Activated effector memory CD4-positive, alpha-beta T cell treated with Interleukin-2 at 50 U/mL for 16 hours (primary cell): ENCODE measurements around the gene CCDC82.
"Not testable (repeated sequence)": the region's sequence is repeated elsewhere in the genome, so short reads cannot be mapped to it uniquely, and the experiment has no call there.

ENCODE experiments used
- DNase-seq: peaks from one replicate; pipeline ENCODE4 v3.0.0-alpha.2; 2020

CCDC82 gene

DNA sequence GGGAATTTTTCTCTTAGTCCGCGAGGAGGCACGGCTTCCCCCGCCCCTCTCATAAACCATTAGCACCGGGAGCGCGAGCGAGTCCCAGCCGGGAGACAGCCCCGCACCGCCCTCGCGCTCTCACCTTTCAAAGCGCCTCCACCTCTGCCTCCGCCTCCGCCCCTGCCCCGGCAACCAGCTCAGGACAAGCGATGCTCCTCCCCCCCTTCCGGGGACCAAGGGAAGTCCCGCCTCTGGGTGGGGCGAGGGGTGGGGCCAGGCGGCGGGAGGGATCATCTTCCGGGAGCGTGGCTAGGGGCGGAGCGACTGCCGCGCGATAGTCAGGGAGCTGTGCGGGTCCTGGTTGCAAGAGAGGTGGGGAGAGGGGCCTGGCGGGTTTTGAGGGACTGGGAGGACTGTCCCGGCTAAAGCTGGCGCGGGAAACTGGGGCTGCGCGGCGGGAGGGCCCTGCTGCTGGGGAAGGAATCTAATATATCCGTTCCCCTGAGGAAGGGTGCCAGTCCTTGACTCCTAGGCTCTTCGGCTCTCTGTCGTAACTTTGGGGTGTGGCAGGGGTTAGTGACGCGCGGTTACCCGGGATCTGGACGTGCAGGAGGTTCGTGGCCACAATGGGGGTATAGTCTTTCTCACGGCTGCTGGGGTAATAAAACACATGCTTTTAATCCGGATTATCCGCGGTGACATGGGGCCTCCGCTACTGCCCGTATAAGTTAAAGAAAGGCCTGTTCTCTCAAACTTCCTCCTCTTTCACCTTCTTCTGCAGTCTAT, at the start of gene CCDC82, which contains the start of gene JRKL:
CCDC82 (minus strand) TSS at position 193 of the 768 bp plus-strand sequence. CDS start 5,165 bp downstream, outside the sequence.
JRKL (plus strand) TSS at position 294 of the 768 bp plus-strand sequence. CDS start 637 bp downstream, outside the sequence.
- peak; percentile 99 for DNase-seq

DNA sequence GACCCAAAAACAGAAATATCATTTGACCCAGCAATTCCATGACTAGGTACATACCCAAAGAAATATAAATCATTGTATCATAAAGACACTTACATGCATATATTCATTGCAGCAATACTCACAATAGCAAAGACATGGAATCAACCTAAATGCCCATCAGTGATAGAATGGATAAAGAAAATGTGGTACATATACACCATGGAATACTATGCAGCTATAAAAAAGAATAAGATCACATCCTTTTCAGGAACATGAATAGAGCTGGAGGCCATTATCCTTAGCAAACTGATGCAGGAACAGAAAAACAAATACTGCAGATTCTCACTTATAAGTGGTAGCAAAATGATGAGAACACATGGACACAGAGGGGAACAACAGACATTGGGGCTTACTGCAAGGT, 42.9 kb upstream of the CCDC82 start:
- DNase-seq, result not testable (repeated sequence)

GRCh38 chr11:96430668-96431067, 41.0 kb upstream of the CCDC82 start:
- no peak for DNase-seq

GRCh38 chr11:96424693-96425092, 35.0 kb upstream of the CCDC82 start:
- DNase-seq, result no peak

GRCh38 chr11:96413408-96413807, 23.7 kb upstream of the CCDC82 start:
- DNase-seq, result no peak

DNA sequence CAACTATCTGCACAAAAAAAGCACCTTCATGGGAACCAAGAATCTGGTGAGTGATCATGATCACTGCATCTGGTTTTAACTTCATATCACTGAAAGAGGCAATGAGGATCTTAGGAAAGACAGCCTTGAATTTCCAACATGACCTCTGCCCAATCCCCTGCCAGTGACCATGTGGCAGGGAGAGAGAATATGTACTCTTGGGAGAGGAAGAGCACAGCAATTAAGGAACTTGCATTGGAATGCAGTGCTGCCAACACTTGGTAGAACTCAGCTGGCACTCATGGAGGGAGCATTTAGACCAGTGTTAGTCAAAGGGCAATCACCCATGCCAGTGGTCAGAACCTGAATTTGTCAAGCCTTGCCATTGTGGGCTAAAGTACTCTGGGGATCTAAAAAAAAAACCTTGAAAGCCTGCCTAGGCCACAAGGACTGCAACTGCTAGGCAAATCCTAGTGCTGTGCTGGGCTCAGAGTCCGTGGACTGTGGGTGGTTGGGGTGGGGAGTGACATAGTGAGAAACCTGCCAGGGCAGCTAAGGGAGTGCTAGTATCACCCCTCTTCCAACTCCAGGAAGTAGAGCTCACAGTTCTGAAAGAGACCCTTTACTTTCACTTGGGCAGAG, 23.2 kb upstream of the CCDC82 start:
- no peak for DNase-seq

- not testable (repeated sequence) for DNase-seq
Measured at GRCh38 chr11:96411412-96411811, 21.7 kb upstream of the CCDC82 start.

DNA sequence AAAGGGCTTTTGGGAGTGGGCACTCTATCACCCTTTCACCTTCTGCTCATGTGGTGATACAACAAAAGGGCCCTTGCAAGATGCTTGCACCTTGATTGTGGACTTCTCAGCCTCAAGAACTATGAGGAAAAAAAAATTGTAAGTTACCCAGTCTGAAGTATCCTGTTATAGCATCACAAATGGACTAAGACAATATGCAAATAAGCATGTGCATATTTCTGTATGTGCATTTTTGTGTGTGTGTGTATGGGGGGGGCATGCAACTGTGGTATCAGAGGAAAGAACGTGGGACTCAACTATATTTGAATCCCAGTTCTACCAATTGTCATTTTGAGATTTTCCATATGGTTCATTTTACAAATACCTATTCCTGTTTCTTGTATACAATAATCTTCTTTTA, 11.0 kb upstream of the CCDC82 start:
- no peak for DNase-seq

GRCh38 chr11:96397863-96398262, 8.2 kb upstream of the CCDC82 start:
- no peak for DNase-seq

- DNase-seq, result no peak
Measured at GRCh38 chr11:96396637-96397036, 6.9 kb upstream of the CCDC82 start.

GRCh38 chr11:96394773-96395172, 5.1 kb upstream of the CCDC82 start:
- DNase-seq, result no peak

GRCh38 chr11:96393753-96394348, 4.1 kb upstream of the CCDC82 start:
- DNase-seq, result no peak

- DNase-seq, result no peak
Measured at GRCh38 chr11:96391698-96392307, 2.1 kb upstream of the CCDC82 start.

GRCh38 chr11:96390488-96390792, 728 bp upstream of the CCDC82 start:
- no peak for DNase-seq

GRCh38 chr11:96388891-96389719, 607 bp downstream of the CCDC82 start:
- DNase-seq, result no peak

DNA sequence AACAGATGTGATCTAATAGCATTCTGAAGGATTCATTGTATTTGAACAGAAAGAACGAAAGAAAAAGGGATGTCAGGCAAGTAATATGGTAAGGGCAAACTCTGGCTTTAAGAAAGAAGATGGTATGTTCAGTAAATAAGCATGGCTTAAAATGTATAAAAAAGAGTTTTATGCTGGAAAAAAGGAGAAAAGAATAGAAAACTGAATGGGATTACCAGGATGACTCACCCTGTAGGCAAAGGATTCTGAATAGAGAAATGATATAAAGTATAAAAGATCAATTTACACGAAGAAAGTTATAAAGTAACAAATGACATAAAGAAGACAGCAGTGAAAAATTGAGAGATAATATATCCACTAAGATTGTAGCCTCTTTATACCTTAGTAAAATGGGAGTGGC, 4.5 kb downstream of the CCDC82 start:
- no peak for DNase-seq

DNA sequence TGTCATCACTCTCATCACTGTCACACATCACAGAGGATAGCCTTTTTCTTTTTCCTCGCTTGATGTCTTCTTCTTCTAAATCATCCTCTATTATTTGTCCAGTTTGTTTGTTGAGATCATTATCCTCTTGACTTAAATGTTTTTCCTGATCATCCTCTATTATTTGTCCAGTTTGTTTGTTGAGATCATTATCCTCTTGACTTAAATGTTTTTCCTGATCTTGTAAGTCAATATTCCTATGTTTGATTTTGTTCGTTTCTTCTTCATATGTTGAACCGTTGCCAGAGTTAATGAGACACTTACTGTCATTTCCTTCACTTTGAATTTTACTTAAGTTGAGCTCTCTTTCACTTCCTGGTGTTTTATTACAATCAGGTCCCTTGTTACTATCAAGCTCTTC, 5.6 kb downstream of the CCDC82 start:
- DNase-seq, result no peak

- no peak for DNase-seq
Measured at GRCh38 chr11:96376796-96377195, 12.9 kb downstream of the CCDC82 start.

DNA sequence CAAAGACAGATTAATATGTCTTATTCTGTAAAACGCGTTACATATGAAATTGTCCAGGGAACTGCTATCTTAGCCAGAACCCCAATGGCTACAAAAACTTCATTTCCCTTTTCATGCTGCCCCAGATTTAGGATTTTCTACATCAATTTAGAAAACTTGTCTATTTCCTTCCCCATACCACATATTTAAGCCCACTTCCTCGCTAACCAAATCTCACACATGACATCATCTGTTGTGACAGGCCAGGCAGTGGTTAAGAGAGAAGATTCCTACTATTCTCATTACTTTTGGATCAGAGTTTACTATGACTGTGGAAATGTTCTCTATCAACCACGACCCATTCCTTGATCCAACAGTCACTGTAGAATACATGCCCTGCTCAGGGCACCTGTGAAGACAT, 15.9 kb downstream of the CCDC82 start:
- no peak for DNase-seq

- DNase-seq, result no peak
Measured at GRCh38 chr11:96367342-96367741, 22.4 kb downstream of the CCDC82 start.

DNA sequence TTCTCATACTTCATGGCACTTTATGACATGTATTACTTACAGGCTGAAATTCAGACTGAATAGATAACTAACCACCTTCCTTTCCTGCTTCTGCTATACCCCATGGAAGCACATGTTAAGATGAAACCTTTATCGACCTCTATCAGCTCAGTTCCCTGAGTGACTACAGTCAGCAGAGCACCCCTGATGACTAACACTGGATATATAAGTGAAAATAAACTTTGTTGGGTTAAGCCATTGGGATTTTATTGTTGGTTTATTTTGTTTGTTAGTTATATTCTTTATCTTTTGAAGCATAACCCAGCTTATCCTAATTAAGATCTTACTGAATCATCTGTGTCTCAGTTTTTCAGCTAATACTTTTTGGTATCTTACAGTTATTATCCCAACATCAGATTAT, 23.7 kb downstream of the CCDC82 start:
- no peak for DNase-seq

GRCh38 chr11:96365493-96365892, 24.2 kb downstream of the CCDC82 start:
- no peak for DNase-seq

DNA sequence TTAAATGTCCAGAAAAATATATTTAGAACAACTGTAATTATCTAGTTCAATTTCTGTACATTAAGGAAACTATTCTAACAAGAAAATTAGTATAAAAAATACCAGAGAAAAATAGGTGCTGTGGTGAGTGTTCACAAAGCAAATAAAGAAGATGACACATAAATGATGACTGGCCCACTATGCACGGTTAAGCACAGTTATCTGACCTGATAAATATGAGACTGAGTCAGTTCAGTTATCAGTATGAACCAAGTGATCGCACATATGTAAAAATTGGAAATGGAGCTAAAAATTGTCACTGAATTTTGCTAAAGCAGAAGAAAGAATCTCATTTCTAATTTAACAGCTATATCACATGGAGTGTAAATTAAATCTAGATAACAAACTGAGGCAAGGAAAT, 27.9 kb downstream of the CCDC82 start:
- DNase-seq, result no peak
